ENCODE data around the gene RAB20.
"Not testable (repeated sequence)": the region's sequence is repeated elsewhere in the genome, so short reads cannot be mapped to it uniquely, and the experiment has no call there.

The RAB20 gene

GRCh38 chr13:110506859-110507566 lies 54.5 kb downstream of the RAB20 start:
- DNase-seq, result no peak

- DNase-seq, result no peak
These were observed 55.1 kb downstream of the RAB20 start for GRCh38 chr13:110506396-110506795.

GRCh38 chr13:110505594-110505993 lies 55.9 kb downstream of the RAB20 start:
- no peak for DNase-seq

GRCh38 chr13:110503979-110504499 lies 57.5 kb downstream of the RAB20 start:
- no peak for DNase-seq

- DNase-seq, result no peak
These were observed 58.3 kb downstream of the RAB20 start for GRCh38 chr13:110503037-110503901.

- no peak for DNase-seq
These were observed 60.3 kb downstream of the RAB20 start for GRCh38 chr13:110501188-110501587.

- DNase-seq, result no peak
These were observed 61.2 kb downstream of the RAB20 start for GRCh38 chr13:110500341-110500740.

- no peak for DNase-seq
These were observed 61.8 kb downstream of the RAB20 start for GRCh38 chr13:110499621-110500281.

GRCh38 chr13:110498765-110499164 lies 62.8 kb downstream of the RAB20 start:
- no peak for DNase-seq

- no peak for DNase-seq
These were observed 63.2 kb downstream of the RAB20 start for GRCh38 chr13:110498327-110498726.

GRCh38 chr13:110497896-110498295 lies 63.6 kb downstream of the RAB20 start:
- DNase-seq, result not testable (repeated sequence)

- no peak for DNase-seq
These were observed 64.5 kb downstream of the RAB20 start for GRCh38 chr13:110497003-110497402.

- DNase-seq, result no peak
These were observed 65.2 kb downstream of the RAB20 start for GRCh38 chr13:110496281-110496680.

- DNase-seq, result no peak
These were observed 65.6 kb downstream of the RAB20 start for GRCh38 chr13:110495881-110496280.

GRCh38 chr13:110495376-110495775 lies 66.1 kb downstream of the RAB20 start:
- DNase-seq, result no peak

GRCh38 chr13:110493613-110494012 lies 67.9 kb downstream of the RAB20 start:
- DNase-seq, result no peak

- no peak for DNase-seq
These were observed 68.6 kb downstream of the RAB20 start for GRCh38 chr13:110492679-110493593.

- DNase-seq, result no peak
These were observed 69.4 kb downstream of the RAB20 start for GRCh38 chr13:110491869-110492678.

- no peak for DNase-seq
These were observed 71.3 kb downstream of the RAB20 start for GRCh38 chr13:110490009-110490770.

- not testable (repeated sequence) for DNase-seq
These were observed 74.6 kb downstream of the RAB20 start for GRCh38 chr13:110486880-110487279.
